22Rv1 (cell line): ENCODE data around the gene ZNF285.
"Not testable (repeated sequence)": the region's sequence is repeated elsewhere in the genome, so short reads cannot be mapped to it uniquely, and the experiment has no call there.

Experiments used
- H3K27ac ChIP-seq: fragments of 450-650 bp; 2 replicates; pipeline ENCODE4 v1.5.1; 2017
- CTCF ChIP-seq: fragments of 450-650 bp; IDR thresholded peaks from 2 replicates; pipeline ENCODE4 v1.5.1; 2017; ENCODE audit warnings: mild to moderate bottlenecking
- ZFX ChIP-seq: fragments of 450-650 bp; IDR thresholded peaks from 2 replicates; pipeline ENCODE4 v1.6.1; 2017; ENCODE audit warnings: antibody characterized with exemption, borderline replicate concordance

Gene ZNF285

GRCh38 chr19:44401139-44402115 is at the start of gene ZNF285:
Gene ZNF285, minus strand, starts transcription at chr19:44401608. Its CDS starts 4,395 bp downstream, at chr19:44397213.
- H3K27ac ChIP-seq: peak within 1 kb of the TSS; percentile 33
- TF ChIP-seq ZFX (no peak), CTCF (no peak)

DNA sequence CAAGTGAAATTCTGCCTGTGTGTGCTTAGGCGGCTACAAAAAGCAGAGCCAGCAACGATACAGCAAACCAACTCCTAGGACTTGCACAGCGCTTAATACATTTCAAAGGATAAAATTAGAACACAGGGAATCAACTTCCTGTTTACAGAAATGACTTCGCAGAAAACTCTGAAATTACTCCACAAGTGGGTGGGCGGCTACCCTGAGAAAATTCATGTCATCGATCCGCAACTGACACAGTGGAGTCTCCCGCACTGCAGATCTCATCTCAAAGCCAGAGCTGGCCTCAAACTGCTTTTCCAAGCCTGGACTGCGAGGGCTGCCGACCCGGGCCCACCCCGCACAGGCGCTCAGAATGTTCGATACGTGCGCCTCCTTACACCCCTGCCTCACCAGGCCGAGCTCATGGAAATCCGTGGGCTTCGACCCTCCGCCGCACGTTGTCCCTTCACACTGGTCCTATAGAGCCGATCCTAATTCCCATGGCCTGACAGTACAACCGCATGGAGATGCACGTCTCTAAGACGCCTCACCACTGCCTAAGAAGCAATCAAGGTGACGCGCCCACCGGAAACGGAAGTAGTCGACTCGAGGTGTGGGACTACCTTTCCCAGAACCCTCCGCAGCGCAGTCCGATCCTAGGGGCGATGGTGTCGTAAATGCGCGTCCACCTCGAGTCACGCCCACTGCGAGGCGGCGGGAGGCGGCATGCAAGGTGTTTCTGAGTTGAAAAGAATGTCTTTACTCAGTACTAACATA is 46.7 kb upstream of the ZNF285 start, which contains the start of gene ZNF229:
TSS of gene ZNF229 (minus strand) at position 557 of the 759 bp plus-strand sequence. CDS start 5,625 bp downstream, outside the sequence.
- TF ChIP-seq CTCF: no peak
- TF ChIP-seq ZFX: no peak
- peak within 1 kb of the TSS; percentile 35; the same call in 1 of the 2 replicates for H3K27ac ChIP-seq

DNA sequence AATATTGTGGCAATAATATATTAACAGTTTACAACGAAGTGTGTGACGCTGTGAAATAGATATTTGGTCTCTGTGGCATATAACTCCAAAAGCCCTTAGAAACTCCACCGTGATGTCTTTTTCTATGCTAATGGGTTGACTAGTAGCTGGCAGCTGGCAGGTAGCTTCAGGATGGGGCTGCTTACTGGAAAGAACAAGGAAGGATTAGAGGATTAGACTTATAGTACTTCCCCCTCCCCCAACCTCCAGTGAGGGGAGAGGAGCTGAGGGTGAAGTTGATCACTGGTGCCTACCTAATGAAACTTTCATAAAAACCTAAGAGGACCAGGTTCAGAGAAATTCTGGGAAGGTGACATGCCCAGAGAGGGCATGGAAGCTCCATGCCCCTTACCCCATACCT is 37.0 kb upstream of the ZNF285 start:
- no peak overlapping the region for H3K27ac ChIP-seq
- TF ChIP-seq CTCF (no peak), ZFX (no peak)

- no peak for TF ChIP-seq CTCF
- TF ChIP-seq ZFX: no peak
- no peak overlapping the region for H3K27ac ChIP-seq
Measured at GRCh38 chr19:44435441-44435840, 34.0 kb upstream of the ZNF285 start.

DNA sequence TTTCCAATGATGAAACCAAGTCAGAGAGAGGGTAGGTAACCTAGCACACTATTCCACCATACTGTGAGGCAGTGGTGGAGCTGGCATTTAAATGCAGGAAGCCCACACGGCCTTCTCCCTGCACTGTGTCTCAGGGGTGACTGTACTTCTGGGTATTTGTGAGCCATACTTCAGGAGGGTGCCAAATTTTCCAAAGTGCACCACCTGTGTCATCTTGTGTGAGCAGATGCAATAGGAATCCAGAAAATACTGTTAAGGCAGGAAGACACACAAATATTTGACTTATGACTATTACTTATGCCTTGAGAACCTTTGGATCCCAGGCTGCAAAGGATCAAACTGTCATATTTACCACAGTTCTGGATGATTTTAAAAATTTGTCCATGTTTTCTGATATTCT is 29.5 kb upstream of the ZNF285 start:
- H3K27ac ChIP-seq: no peak overlapping the region
- TF ChIP-seq CTCF: no peak
- TF ChIP-seq ZFX: no peak

- not testable (repeated sequence) for H3K27ac ChIP-seq
Measured at GRCh38 chr19:44415553-44415952, 14.1 kb upstream of the ZNF285 start.

GRCh38 chr19:44389268-44389667 is 12.1 kb downstream of the ZNF285 start:
- H3K27ac ChIP-seq: not testable (repeated sequence)

- H3K27ac ChIP-seq: no peak overlapping the region
- no peak for TF ChIP-seq ZFX
- no peak for TF ChIP-seq CTCF
Measured at GRCh38 chr19:44374789-44375188, 26.6 kb downstream of the ZNF285 start.
